K562 (cell line): ENCODE measurements around the gene LRP2. TPM values are rescaled to one million over a fixed set of nuclear protein-coding genes. Genes with fewer than 3 reads are reported as not detected.

Experiments used
- ARID3B ChIP-seq: fragments of 250-450 bp; sonication (Bioruptor Pico); IDR thresholded peaks from 2 replicates; pipeline ENCODE4 v1.4.0; 2020; ENCODE audit warnings: borderline replicate concordance
- ATF7 ChIP-seq: fragments of 450-650 bp; IDR thresholded peaks from 2 replicates; pipeline ENCODE4 v1.7.1; 2014; ENCODE audit warnings: mild to moderate bottlenecking, moderate library complexity
- BACH1 ChIP-seq: fragments of 200-800 bp; sonication (Bioruptor generic); IDR thresholded peaks from 2 replicates; pipeline ENCODE4 v1.6.1; 2016; ENCODE audit warnings: missing genetic modification characterization, missing compliant biosample characterization
- CHAMP1 ChIP-seq: fragments of 450-650 bp; IDR thresholded peaks from 2 replicates; pipeline ENCODE4 v1.6.1; 2016; ENCODE audit warnings: mild to moderate bottlenecking
- EHMT2 ChIP-seq: fragments of 450-650 bp; IDR thresholded peaks from 2 replicates; pipeline ENCODE4 v1.6.1; 2018; ENCODE audit warnings: antibody characterized with exemption
- EZH2 ChIP-seq: IDR thresholded peaks from 2 replicates; pipeline ENCODE4 v1.6.1; 2012; ENCODE audit warnings: low read depth, mild to moderate bottlenecking, inconsistent platforms, low read length, borderline replicate concordance
- GMEB1 ChIP-seq: fragments of 250-450 bp; sonication (Bioruptor Pico); IDR thresholded peaks from 2 replicates; pipeline ENCODE4 v1.4.0; 2020; ENCODE audit warnings: mild to moderate bottlenecking
- HDAC2 ChIP-seq: fragments of 450-650 bp; IDR thresholded peaks from 2 replicates; pipeline ENCODE4 v1.6.1; 2016; ENCODE audit warnings: mild to moderate bottlenecking
- KAT7 ChIP-seq: sonication (generic); formaldehyde crosslinking; IDR thresholded peaks from 2 replicates; pipeline ENCODE4 v1.8.0; 2022; ENCODE audit warnings: missing genetic modification reagents, mild to moderate bottlenecking, borderline replicate concordance
- KDM1A ChIP-seq, 2 experiments: fragments of 450-650 bp; IDR thresholded peaks; 2 replicates each; pipeline ENCODE4 v1.6.1; 2016; ENCODE audit warnings: mild to moderate bottlenecking in 2 of 2
- MAFG ChIP-seq: fragments of 450-650 bp; conservative IDR thresholded peaks from 2 replicates; pipeline ENCODE4 v1.6.1; 2016; ENCODE audit warnings: missing genetic modification characterization, missing compliant biosample characterization
- MEF2A ChIP-seq: IDR thresholded peaks from 2 replicates; pipeline ENCODE4 v1.6.1; 2011; ENCODE audit warnings: low read depth, mild to moderate bottlenecking, low read length, moderate library complexity; ENCODE audit not compliant: control insufficient read depth
- NELFE ChIP-seq: IDR thresholded peaks from 2 replicates; pipeline ENCODE4 v1.6.1; 2011; ENCODE audit warnings: mild to moderate bottlenecking; ENCODE audit not compliant: insufficient read depth, insufficient read length
- RBM39 ChIP-seq: fragments of 200-400 bp; formaldehyde crosslinking; optimal IDR thresholded peaks from 2 replicates; pipeline ENCODE3; 2018; ENCODE audit warnings: low read depth, low read length
- SNIP1 ChIP-seq: fragments of 450-650 bp; IDR thresholded peaks from 2 replicates; pipeline ENCODE4 v1.7.1; 2017; ENCODE audit warnings: low read depth, mild to moderate bottlenecking
- SRSF7 ChIP-seq: fragments of 200-400 bp; formaldehyde crosslinking; optimal IDR thresholded peaks from 2 replicates; pipeline ENCODE3; 2017; ENCODE audit warnings: mild to moderate bottlenecking, low read depth, low read length
- SUPT5H ChIP-seq: fragments of 450-650 bp; IDR thresholded peaks from 2 replicates; pipeline ENCODE4 v1.6.1; 2016
- ZNF280A ChIP-seq: fragments of 450-650 bp; IDR thresholded peaks from 2 replicates; pipeline ENCODE4 v1.6.1; 2018; ENCODE audit warnings: mild to moderate bottlenecking, low read depth; ENCODE audit not compliant: partially characterized antibody
- ZNF398 ChIP-seq: fragments of 250-450 bp; sonication (Bioruptor Pico); IDR thresholded peaks from 2 replicates; pipeline ENCODE4 v1.8.0; 2021; ENCODE audit warnings: moderate library complexity, mild to moderate bottlenecking, inconsistent platforms
- polyA plus RNA-seq, 8 experiments: library from polyadenylated mRNA; depleted of rRNA in 4 of 8; stranded (reverse) in 5 of 8; unstranded in 3 of 8; fragments of >200 nt; fragmentation: Nextera tagmentation in 2 of 8; fragmentation: Illumina TruSeq in 1 of 8; extraction: Ambion mirVana in 2 of 8; extraction: Trizol in 1 of 8; gene quantifications; 2 replicates each; pipeline versions ENCODE4 v1.2.1 to v1.2.3, GENCODE V29; 2011 to 2014; ENCODE audit warnings: inconsistent platforms in 1 of 8, missing spikeins in 1 of 8
- total RNA-seq, 7 experiments: library from RNA; depleted of rRNA in 6 of 7; stranded (reverse); fragments of >200 nt in 6 of 7; fragmentation: Illumina TruSeq in 2 of 7; extraction: Trizol in 2 of 7; gene quantifications; 2 replicates each; pipeline versions ENCODE4 v1.2.1 to v1.2.3, GENCODE V29; 2011 to 2021; ENCODE audit warnings: low replicate concordance in 1 of 7

Gene LRP2
- total and polyA plus RNA-seq, 9 of the 15 experiments (the other 6 are each of a cell fraction or from before 2014, with no cell fraction given) = 0.04 to 0.18 (median 0.11) TPM; not detected in 1

DNA sequence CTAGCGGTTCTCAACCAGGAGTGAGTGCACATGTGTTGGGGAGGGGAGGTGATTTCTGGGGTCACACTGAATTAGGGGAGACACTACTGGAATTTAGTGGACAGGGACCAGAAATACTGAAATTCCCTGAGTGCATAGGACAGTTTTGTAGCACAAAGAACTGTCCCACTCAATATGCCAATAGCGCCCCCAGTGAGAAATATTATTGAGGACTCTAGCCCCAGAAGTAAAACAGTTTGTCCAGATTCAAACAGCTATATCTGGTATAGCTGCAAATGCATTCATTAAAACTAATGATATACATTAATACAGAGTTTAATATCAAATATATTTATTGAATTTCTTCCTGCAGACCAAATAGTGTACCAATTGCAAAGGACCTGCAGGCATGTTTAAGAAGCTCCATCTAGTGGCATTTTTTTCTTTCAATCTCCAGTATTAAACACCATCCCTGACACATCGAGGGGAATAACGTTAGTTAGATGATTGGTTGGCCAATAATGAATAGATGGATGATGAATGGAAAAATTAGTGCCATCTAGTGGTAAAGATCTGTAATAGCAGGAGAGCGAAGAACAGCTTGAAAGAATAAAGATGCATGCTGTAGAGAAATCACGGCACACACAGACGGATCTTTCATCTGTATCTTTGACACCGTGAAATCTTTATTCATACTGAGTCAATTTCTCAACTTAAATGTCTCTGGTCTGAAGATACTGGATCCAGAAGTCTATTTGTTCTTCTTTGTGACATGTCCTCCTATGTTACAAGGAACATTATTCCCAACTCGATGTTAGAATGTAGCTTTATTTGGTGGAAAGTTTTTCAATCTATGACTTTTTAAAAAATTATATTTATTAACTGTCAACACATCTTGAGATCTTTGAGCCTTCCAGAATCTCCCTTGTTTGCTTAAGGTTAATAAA is 230.5 kb downstream of the LRP2 start (continued):
- no peak for TF ChIP-seq ZNF280A
- no peak for TF ChIP-seq ARID3B (CRISPR knock-in tag)
- no peak for TF ChIP-seq EZH2
- TF ChIP-seq CHAMP1 = 0 out of 2 replicates have a peak, but pooled peaks have one; percentile 50
- TF ChIP-seq SRSF7 = no peak
- TF ChIP-seq KAT7 (CRISPR knock-in tag) = no peak
- TF ChIP-seq MAFG (tag) = no peak
- TF ChIP-seq GMEB1 (CRISPR knock-in tag) = no peak
- no peak for TF ChIP-seq ZNF398
- TF ChIP-seq SUPT5H = no peak
- TF ChIP-seq SNIP1 = no peak
- 0 out of 2 replicates have a peak, but pooled peaks have one; percentile 17 for TF ChIP-seq EHMT2
- TF ChIP-seq BACH1 (tag) = no peak
- no peak for TF ChIP-seq HDAC2
- TF ChIP-seq RBM39 = no peak
- TF ChIP-seq NELFE = no peak
- TF ChIP-seq KDM1A (IDR thresholded peaks at IDR 0.05) = peak; percentile 56
- no peak for TF ChIP-seq MEF2A
- 0 out of 2 replicates have a peak, but pooled peaks have one; percentile 13 for TF ChIP-seq ATF7
